ENCODE data around the gene CTNNA1. TPM values are rescaled to one million over a fixed set of nuclear protein-coding genes. Genes with fewer than 3 reads are reported as not detected.

Gene CTNNA1
- polyA plus RNA-seq, 1 experiment, result 140 TPM

- no peak overlapping the region for H3K4me3 ChIP-seq (ENCODE audit: low read depth, low read length)
- peak; percentile 34 for DNase-seq (ENCODE audit: low read depth, low spot score)
- POLR2A ChIA-PET, result interaction anchor here (0.8 kb wide), 1 partner anchor 20 kb away, joined by 3 read pairs; no protein-coding TSS in a partner anchor
- H3K27ac ChIP-seq (ENCODE audit: low read depth, low read length), result no peak overlapping the region
- CTCF ChIA-PET, result interaction anchor here (1.1 kb wide), 1 partner anchor 11 kb away, joined by 3 read pairs; no protein-coding TSS in a partner anchor
- TF ChIP-seq CTCF (IDR thresholded peaks at IDR 0.05; ENCODE audit: low read depth, low read length), result no peak
- H3K27me3 ChIP-seq (ENCODE audit: control insufficient read depth, insufficient read depth, low read length), result no peaks in the 10 kb centered on the region
- H3K9me3 ChIP-seq (ENCODE audit: control insufficient read depth, insufficient read depth, low read length), result no peaks in the 10 kb centered on the region
Measured at GRCh38 chr5:138975098-138975847, 222.0 kb downstream of the CTNNA1 start.

GRCh38 chr5:138978080-138978479, 224.9 kb downstream of the CTNNA1 start:
- Histone ChIP-seq H3K27me3 (ENCODE audit: control insufficient read depth, insufficient read depth, low read length) (no peaks in the 10 kb centered on the region), H3K27ac (ENCODE audit: low read depth, low read length) (no peak overlapping the region), H3K9me3 (ENCODE audit: control insufficient read depth, insufficient read depth, low read length) (no peaks in the 10 kb centered on the region), H3K4me3 (ENCODE audit: low read depth, low read length) (no peak overlapping the region)
- TF ChIP-seq CTCF (IDR thresholded peaks at IDR 0.05; ENCODE audit: low read depth, low read length), result no peak
- CTCF ChIA-PET, result no interaction called here
- DNase-seq (ENCODE audit: low read depth, low spot score), result no peak
- POLR2A ChIA-PET, result no interaction called here

- no peak for TF ChIP-seq CTCF (IDR thresholded peaks at IDR 0.05; ENCODE audit: low read depth, low read length)
- DNase-seq (ENCODE audit: low read depth, low spot score), result no peak
- H3K9me3 ChIP-seq (ENCODE audit: control insufficient read depth, insufficient read depth, low read length), result no peaks in the 10 kb centered on the region
- H3K27me3 ChIP-seq (ENCODE audit: control insufficient read depth, insufficient read depth, low read length), result no peaks in the 10 kb centered on the region
- no peak overlapping the region for H3K27ac ChIP-seq (ENCODE audit: low read depth, low read length)
- no peak overlapping the region for H3K4me3 ChIP-seq (ENCODE audit: low read depth, low read length)
- CTCF ChIA-PET, result no interaction called here
- POLR2A ChIA-PET, result no interaction called here
Measured at GRCh38 chr5:138978581-138978980, 225.4 kb downstream of the CTNNA1 start.

GRCh38 chr5:138979684-138980280, 226.6 kb downstream of the CTNNA1 start:
- no peak overlapping the region for H3K4me3 ChIP-seq (ENCODE audit: low read depth, low read length)
- H3K9me3 ChIP-seq (ENCODE audit: control insufficient read depth, insufficient read depth, low read length), result no peaks in the 10 kb centered on the region
- H3K27ac ChIP-seq (ENCODE audit: low read depth, low read length), result no peak overlapping the region
- TF ChIP-seq CTCF (IDR thresholded peaks at IDR 0.05; ENCODE audit: low read depth, low read length), result no peak
- POLR2A ChIA-PET, result no interaction called here
- no peaks in the 10 kb centered on the region for H3K27me3 ChIP-seq (ENCODE audit: control insufficient read depth, insufficient read depth, low read length)
- DNase-seq (ENCODE audit: low read depth, low spot score), result no peak
- CTCF ChIA-PET, result no interaction called here

- Histone ChIP-seq H3K27me3 (ENCODE audit: control insufficient read depth, insufficient read depth, low read length) (no peaks in the 10 kb centered on the region), H3K4me3 (ENCODE audit: low read depth, low read length) (no peak overlapping the region), H3K27ac (ENCODE audit: low read depth, low read length) (no peak overlapping the region), H3K9me3 (ENCODE audit: control insufficient read depth, insufficient read depth, low read length) (no peaks in the 10 kb centered on the region)
- CTCF ChIA-PET, result no interaction called here
- TF ChIP-seq CTCF (IDR thresholded peaks at IDR 0.05; ENCODE audit: low read depth, low read length), result no peak
- DNase-seq (ENCODE audit: low read depth, low spot score), result no peak
- POLR2A ChIA-PET, result no interaction called here
Measured at GRCh38 chr5:138980441-138980840, 227.2 kb downstream of the CTNNA1 start.
